Measurements from ENCODE around the gene USP53. TPM values are rescaled to one million over a fixed set of nuclear protein-coding genes. Genes with fewer than 3 reads are reported as not detected.

USP53 gene
- total and polyA plus RNA-seq, 2 donors (not counting 3 experiments of a cell fraction or from before 2014, with no cell fraction given): 7.8 to 22.8 TPM

- CTCF ChIA-PET: no interaction called here
- dilution Hi-C loops (cut with MboI; ENCODE audit: extremely low pct_ligation_motif_present, low sequenced_read_pairs): no loop called here
These were observed 28.4 kb upstream of the USP53 start for GRCh38 chr4:119184128-119184527.

GRCh38 chr4:119189638-119190037, 22.9 kb upstream of the USP53 start:
- H4K20me1 ChIP-seq (replicated peaks; ENCODE audit: control insufficient read depth, extremely low read depth, insufficient read depth, low read length): no peaks in the 10 kb centered on the region
- dilution Hi-C loops (cut with MboI; ENCODE audit: extremely low pct_ligation_motif_present, low sequenced_read_pairs): no loop called here
- POLR2A ChIA-PET: no interaction called here
- no peak overlapping the region for H3K4me2 ChIP-seq (ENCODE audit: insufficient read depth, low read length)
- FAIRE-seq (no peak), DNase-seq (ENCODE audit: low read depth, low spot score) (no peak)
- no peaks in the 10 kb centered on the region for H3K79me2 ChIP-seq (ENCODE audit: control insufficient read depth, insufficient read depth, low read length)
- no peak overlapping the region for H3K27ac ChIP-seq (ENCODE audit: insufficient read depth, low read depth, low read length)
- H2AFZ ChIP-seq (ENCODE audit: low read depth, low read length): no peak overlapping the region
- H3K9me1 ChIP-seq (replicated peaks; ENCODE audit: control insufficient read depth, extremely low read depth, insufficient read depth, low read length): no peaks in the 10 kb centered on the region
- TF ChIP-seq GATA2 (IDR thresholded peaks at IDR 0.05; ENCODE audit: insufficient read depth, insufficient read length, low read depth, low read length) (no peak), POLR2A (IDR thresholded peaks at IDR 0.05; ENCODE audit: low read depth, low read length) (no peak), POLR2AphosphoS5 (IDR thresholded peaks at IDR 0.05; ENCODE audit: insufficient read depth, low read depth, low read length) (no peak), FOS (IDR thresholded peaks at IDR 0.05; ENCODE audit: borderline replicate concordance, insufficient read depth, low read length) (no peak), MYC (IDR thresholded peaks at IDR 0.05; ENCODE audit: low read depth, low read length) (no peak), EZH2 (IDR thresholded peaks at IDR 0.05; ENCODE audit: borderline replicate concordance, low read depth, low read length, severe bottlenecking) (no peak), JUN (IDR thresholded peaks at IDR 0.05; ENCODE audit: borderline replicate concordance, insufficient read depth, insufficient read length, low read depth) (no peak), MAX (IDR thresholded peaks at IDR 0.05; ENCODE audit: insufficient read depth, insufficient read length) (no peak), CTCF (IDR thresholded peaks at IDR 0.05; ENCODE audit: extremely low read depth in 1 of 2, insufficient read depth in 1 of 2, low read depth in 1 of 2, low read length in 2 of 2) (no peak)
- no peaks in the 10 kb centered on the region for H3K4me1 ChIP-seq (ENCODE audit: control insufficient read depth, extremely low read depth, insufficient read depth, low read length)
- CTCF ChIA-PET: interaction anchor here (0.8 to 1.5 kb wide), 4 partner anchors 9 to 27 kb away, joined by 3 read pairs; no protein-coding TSS in a partner anchor
- H3K4me3 ChIP-seq (replicated peaks in 1 of 3; ENCODE audit: insufficient read depth in 1 of 3, low read depth in 1 of 3, low read length in 3 of 3): no peak overlapping the region
- no TSS peak for BruUV-seq (replicated peaks)
- no peak overlapping the region for H3K9ac ChIP-seq (replicated peaks; ENCODE audit: extremely low read depth, insufficient read depth, low read length)
- no peaks in the 10 kb centered on the region for H3K27me3 ChIP-seq (ENCODE audit: control insufficient read depth in 2 of 2, insufficient read depth in 2 of 2, low read length in 2 of 2)
- no peaks in the 10 kb centered on the region for H3K36me3 ChIP-seq (ENCODE audit: control insufficient read depth in 2 of 2, extremely low read depth in 1 of 2, insufficient read depth in 2 of 2, low read length in 2 of 2)
- intact Hi-C loops (cut with micrococcal nuclease): no loop called here
- H3K9me3 ChIP-seq (replicated peaks; ENCODE audit: control insufficient read depth, insufficient read depth, low read length): no peaks in the 10 kb centered on the region

More at GRCh38 chr4:119184128-119184527, 28.4 kb upstream of the USP53 start:
- Histone ChIP-seq H3K27me3 (ENCODE audit: control insufficient read depth in 2 of 2, insufficient read depth in 2 of 2, low read length in 2 of 2) (no peaks in the 10 kb centered on the region), H3K79me2 (ENCODE audit: control insufficient read depth, insufficient read depth, low read length) (no peaks in the 10 kb centered on the region), H4K20me1 (replicated peaks; ENCODE audit: control insufficient read depth, extremely low read depth, insufficient read depth, low read length) (no peaks in the 10 kb centered on the region), H3K9ac (replicated peaks; ENCODE audit: extremely low read depth, insufficient read depth, low read length) (no peak overlapping the region), H3K27ac (ENCODE audit: insufficient read depth, low read depth, low read length) (no peak overlapping the region), H3K36me3 (ENCODE audit: control insufficient read depth in 2 of 2, extremely low read depth in 1 of 2, insufficient read depth in 2 of 2, low read length in 2 of 2) (no peaks in the 10 kb centered on the region), H2AFZ (ENCODE audit: low read depth, low read length) (no peak overlapping the region), H3K4me1 (ENCODE audit: control insufficient read depth, extremely low read depth, insufficient read depth, low read length) (no peaks in the 10 kb centered on the region), H3K9me1 (replicated peaks; ENCODE audit: control insufficient read depth, extremely low read depth, insufficient read depth, low read length) (no peaks in the 10 kb centered on the region), H3K4me2 (ENCODE audit: insufficient read depth, low read length) (no peak overlapping the region), H3K4me3 (replicated peaks in 1 of 3; ENCODE audit: insufficient read depth in 1 of 3, low read depth in 1 of 3, low read length in 3 of 3) (no peak overlapping the region), H3K9me3 (replicated peaks; ENCODE audit: control insufficient read depth, insufficient read depth, low read length) (no peaks in the 10 kb centered on the region)
- DNase-seq (ENCODE audit: low read depth, low spot score): no peak
- intact Hi-C loops (cut with micrococcal nuclease): no loop called here
- FAIRE-seq: no peak
- no TSS peak for BruUV-seq (replicated peaks)
- TF ChIP-seq JUN (IDR thresholded peaks at IDR 0.05; ENCODE audit: borderline replicate concordance, insufficient read depth, insufficient read length, low read depth) (no peak), POLR2AphosphoS5 (IDR thresholded peaks at IDR 0.05; ENCODE audit: insufficient read depth, low read depth, low read length) (no peak), MYC (IDR thresholded peaks at IDR 0.05; ENCODE audit: low read depth, low read length) (no peak)
- POLR2A ChIA-PET: no interaction called here
